Heart left ventricle (tissue), 13 donors: ENCODE results near the gene ITGA11.

Experiments
- CTCF ChIP-seq, 12 donors: fragments of 200-600 bp; sonication (generic) in 4 of 12; IDR thresholded peaks; one replicate each; pipeline versions ENCODE4 v1.5.0 to v1.8.0; 2018 to 2022; ENCODE audit warnings: antibody characterized with exemption in 12 of 12, mild to moderate bottlenecking in 5 of 12
- POLR2A ChIP-seq, 2 donors: fragments of 450-650 bp; IDR thresholded peaks; one replicate each; pipeline ENCODE4 v1.6.1; 2017; ENCODE audit warnings: antibody characterized with exemption in 2 of 2, mild to moderate bottlenecking in 2 of 2, moderate library complexity in 2 of 2
- donor health status: ischemic (EF 13 %, LVEDD 7.1; RV severe dilation, severe dysfunction).
- donor health status: DM: no; HTN: yes; CAD: no.
- donor health status: DM: no; HTN: no; CAD: no.
- donor health status: ischemic (EF 25% LVEDD 6.9; RV normal size, moderate dysfunction).
- donor health status: ischemic (EF 25% LVEDD 5.7; RV mildly dilated, moderate dysfunction).
- donor health status: ischemic (EF 35%, LVEDD 5.7; RV mildly dilated, moderate dysfunction).
- donor health status: nonischemic (EF 11% LVEDD 7.7; RV severe dilation, severe dysfunction).
- donor health status: DM: yes; HTN: yes; CAD: no.
- donor health status: PGD.
- donor health status: ischemic (EF 29% LVEDD 5.4; RV normal size, mild dysfunction).
- donor health status: nonischemic (EF 23%, LVEDD 6.1; RV moderate dilation, normal function).

GRCh38 chr15:68272721-68273271 lies 159.2 kb downstream of the ITGA11 start:
- TF ChIP-seq CTCF (IDR thresholded peaks at IDR 0.05): no peak
- no peak for TF ChIP-seq POLR2A (IDR thresholded peaks at IDR 0.05)
